Endothelial cell (in vitro differentiated cells): ENCODE data around the gene EPHA3. TPM values are rescaled to one million over a fixed set of nuclear protein-coding genes. Genes with fewer than 3 reads are reported as not detected.

Source experiments
- DNase-seq: peaks from one replicate; pipeline ENCODE4 v3.0.0; 2021; ENCODE audit warnings: low spot score
- H3K27ac Mint-ChIP-seq: one replicate; pipeline ENCODE4 v1.8.0; 2021; ENCODE audit warnings: mixed read lengths, inconsistent platforms; ENCODE audit not compliant: unreplicated experiment
- H3K27me3 Mint-ChIP-seq: one replicate; pipeline ENCODE4 v1.8.0; 2021; ENCODE audit warnings: mild to moderate bottlenecking, moderate library complexity, mixed read lengths, inconsistent platforms; ENCODE audit not compliant: unreplicated experiment
- H3K36me3 Mint-ChIP-seq: one replicate; pipeline ENCODE4 v1.8.0; 2021; ENCODE audit warnings: mild to moderate bottlenecking, low read depth, mixed read lengths, inconsistent platforms; ENCODE audit not compliant: unreplicated experiment
- H3K4me1 Mint-ChIP-seq: one replicate; pipeline ENCODE4 v1.8.0; 2021; ENCODE audit warnings: mild to moderate bottlenecking, mixed read lengths, inconsistent platforms; ENCODE audit not compliant: unreplicated experiment
- H3K4me3 Mint-ChIP-seq: one replicate; pipeline ENCODE4 v1.8.0; 2021; ENCODE audit warnings: mild to moderate bottlenecking, mixed read lengths, inconsistent platforms; ENCODE audit not compliant: unreplicated experiment
- H3K9me3 Mint-ChIP-seq: one replicate; pipeline ENCODE4 v1.8.0; 2021; ENCODE audit warnings: mixed read lengths, inconsistent platforms; ENCODE audit not compliant: unreplicated experiment
- CTCF ChIP-seq: fragments of 200-600 bp; sonication (generic); IDR thresholded peaks from one replicate; pipeline ENCODE4 v1.5.0; 2021; ENCODE audit warnings: antibody characterized with exemption; ENCODE audit not compliant: unreplicated experiment
- total RNA-seq: library from RNA; stranded (reverse); fragmentation: NEBNext Ultra II Directional; extraction: Animal tissue kit (Norgen Biotek cat#: 25700); gene quantifications from one replicate; pipeline ENCODE4 v1.2.1, GENCODE V29; 2021; ENCODE audit not compliant: unreplicated experiment

The EPHA3 gene
- total RNA-seq, 1 donor from 2014 or later, result not detected

- peaks cover 6% of the 10 kb centered on the region for H3K4me1 Mint-ChIP-seq
- DNase-seq, result no peak
- no peaks in the 10 kb centered on the region for H3K36me3 Mint-ChIP-seq
- TF ChIP-seq CTCF, result no peak
- H3K4me3 Mint-ChIP-seq, result no peak overlapping the region
- H3K9me3 Mint-ChIP-seq, result no peaks in the 10 kb centered on the region
- no peaks in the 10 kb centered on the region for H3K27me3 Mint-ChIP-seq
- no peak overlapping the region for H3K27ac Mint-ChIP-seq
Observed at GRCh38 chr3:89419647-89420241, 312.3 kb downstream of the EPHA3 start.

GRCh38 chr3:89426060-89426459 is 318.6 kb downstream of the EPHA3 start:
- no peaks in the 10 kb centered on the region for H3K9me3 Mint-ChIP-seq
- H3K36me3 Mint-ChIP-seq, result no peaks in the 10 kb centered on the region
- H3K27ac Mint-ChIP-seq, result no peak overlapping the region
- DNase-seq, result no peak
- no peak overlapping the region for H3K4me3 Mint-ChIP-seq
- H3K4me1 Mint-ChIP-seq, result peaks cover 4% of the 10 kb centered on the region
- no peak for TF ChIP-seq CTCF
- H3K27me3 Mint-ChIP-seq, result no peaks in the 10 kb centered on the region

GRCh38 chr3:89434621-89435380 is 327.4 kb downstream of the EPHA3 start:
- TF ChIP-seq CTCF, result no peak
- Mint-ChIP-seq H3K27me3 (peaks cover 1% of the 10 kb centered on the region), H3K9me3 (no peaks in the 10 kb centered on the region), H3K4me1 (no peaks in the 10 kb centered on the region), H3K27ac (no peak overlapping the region), H3K36me3 (no peaks in the 10 kb centered on the region), H3K4me3 (no peak overlapping the region)
- no peak for DNase-seq

- H3K27me3 Mint-ChIP-seq, result peaks cover 1% of the 10 kb centered on the region
- no peaks in the 10 kb centered on the region for H3K36me3 Mint-ChIP-seq
- no peaks in the 10 kb centered on the region for H3K9me3 Mint-ChIP-seq
- TF ChIP-seq CTCF, result no peak
- no peak overlapping the region for H3K4me3 Mint-ChIP-seq
- no peaks in the 10 kb centered on the region for H3K4me1 Mint-ChIP-seq
- DNase-seq, result no peak
- H3K27ac Mint-ChIP-seq, result no peak overlapping the region
Observed at GRCh38 chr3:89436846-89437245, 329.4 kb downstream of the EPHA3 start.

- Mint-ChIP-seq H3K4me3 (no peak overlapping the region), H3K27me3 (peaks cover 1% of the 10 kb centered on the region), H3K9me3 (no peaks in the 10 kb centered on the region), H3K27ac (no peak overlapping the region), H3K4me1 (no peaks in the 10 kb centered on the region), H3K36me3 (no peaks in the 10 kb centered on the region)
- no peak for DNase-seq
- TF ChIP-seq CTCF, result no peak
Observed at GRCh38 chr3:89440386-89440785, 333.0 kb downstream of the EPHA3 start.
